HCT116 (cell line): ENCODE measurements around the gene EIF3A. TPM values are rescaled to one million over a fixed set of nuclear protein-coding genes. Genes with fewer than 3 reads are reported as not detected.

Source experiments
- ATAC-seq: fragments of 200-7000 bp; cut with Tn5 transposase; 2 replicates; pipeline ENCODE4 v1.9.1; 2020; ENCODE audit warnings: mild to moderate bottlenecking, moderate library complexity
- BruUV-seq: library from RNA; stranded (reverse); fragments of 400-500 nt; replicated peaks from 2 replicates; lab custom pipeline; 2021; lab: Mats Ljungman, UMichigan
- CTCF ChIA-PET: fragments of 300-600 bp; sonication (Branson Sonifier 250); formaldehyde crosslinking; loops from one replicate; lab custom pipeline; 2021; ENCODE audit warnings: antibody characterized with exemption; lab: Charles Lee
- POLR2A ChIA-PET: fragments of 300-600, 350-600 bp; sonication (Branson Sonifier 250); formaldehyde crosslinking; loops from one replicate; lab custom pipeline; 2021; ENCODE audit warnings: antibody characterized with exemption; lab: Charles Lee
- RAD21 ChIA-PET, 2 experiments: fragments of 300-600 bp; sonication (Branson Sonifier 250); formaldehyde crosslinking; loops; one replicate each; lab custom pipeline; 2023; ENCODE audit warnings: low total read pairs in 2 of 2; ENCODE audit not compliant: uncharacterized antibody in 2 of 2, unreplicated experiment in 2 of 2, low non-redundant PET in 1 of 2; lab: Charles Lee
- DNase-seq: peaks from one replicate; pipeline ENCODE4 v3.0.0-alpha.2; 2010; ENCODE audit warnings: low read depth, low spot score
- H2AFZ ChIP-seq: fragments of 200-600 bp; shearing (Covaris generic), sonication (generic); 2 replicates; pipeline ENCODE4 v1.6.1; 2017; ENCODE audit warnings: low read depth, mixed run types, mixed read lengths, antibody characterized with exemption, low read length; ENCODE audit not compliant: poor library complexity, severe bottlenecking
- H3K27ac ChIP-seq: 2 replicates; pipeline ENCODE4 v1.5.1; 2012; ENCODE audit warnings: low read depth, low read length
- H3K27me3 ChIP-seq: fragments of 200-600 bp; sonication (generic); 2 replicates; pipeline ENCODE4 v1.6.1; 2016; ENCODE audit warnings: mixed run types, low read length, mixed read lengths; ENCODE audit not compliant: insufficient read depth
- H3K36me3 ChIP-seq, 2 experiments: fragments of 200-500 bp in 1 of 2; fragments of 200-600 bp in 1 of 2; sonication (Bioruptor generic) in 1 of 2; sonication (generic) in 1 of 2; 2 replicates each; pipeline versions ENCODE4 v1.5.1 to v1.6.1; 2014 to 2016; ENCODE audit warnings: low read length in 2 of 2, inconsistent platforms in 1 of 2, mixed read lengths in 1 of 2, mixed run types in 1 of 2; ENCODE audit not compliant: insufficient read depth in 2 of 2, control insufficient read depth in 1 of 2
- H3K4me1 ChIP-seq, 2 experiments: fragments of 200-600 bp in 1 of 2; sonication (generic) in 1 of 2; 2 replicates each; pipeline versions ENCODE4 v1.5.1 to v1.6.1; 2012 to 2017; ENCODE audit warnings: low read length in 2 of 2, inconsistent platforms in 1 of 2, mild to moderate bottlenecking in 1 of 2, mixed read lengths in 1 of 2, mixed run types in 1 of 2, moderate library complexity in 1 of 2; ENCODE audit not compliant: insufficient read depth in 2 of 2, control insufficient read depth in 1 of 2
- H3K4me2 ChIP-seq: fragments of 200-600 bp; sonication (generic); 2 replicates; pipeline ENCODE4 v1.6.1; 2017; ENCODE audit warnings: mixed run types, low read length, mixed read lengths
- H3K4me3 ChIP-seq, 2 experiments: fragments of 200-600 bp in 1 of 2; sonication (generic) in 1 of 2; replicated peaks in 1 of 2; 2 replicates each; pipeline ENCODE4 v1.5.1; 2011 to 2016; ENCODE audit warnings: low read length in 2 of 2, control low read depth in 1 of 2, low read depth in 1 of 2, mild to moderate bottlenecking in 1 of 2, mixed read lengths in 1 of 2, mixed run types in 1 of 2
- H3K79me2 ChIP-seq: fragments of 200-600 bp; sonication (generic); 2 replicates; pipeline ENCODE4 v1.6.1; 2017; ENCODE audit warnings: mild to moderate bottlenecking, mixed run types, low read length, moderate library complexity, mixed read lengths; ENCODE audit not compliant: insufficient read depth
- H3K9ac ChIP-seq: fragments of 200-600 bp; sonication (generic); 2 replicates; pipeline ENCODE4 v1.6.1; 2016; ENCODE audit warnings: low read length, mixed read lengths
- H3K9me2 ChIP-seq: fragments of 200-600 bp; sonication (generic), shearing (Covaris generic); 2 replicates; pipeline ENCODE4 v1.6.1; 2017; ENCODE audit warnings: mixed run types, mild to moderate bottlenecking, moderate library complexity; ENCODE audit not compliant: insufficient read depth
- H3K9me3 ChIP-seq, 2 experiments: fragments of 200-500 bp in 1 of 2; fragments of 200-600 bp in 1 of 2; sonication (Bioruptor generic) in 1 of 2; sonication (generic) in 1 of 2; 2 replicates each; pipeline ENCODE4 v1.6.1; 2014 to 2017; ENCODE audit warnings: low read length in 2 of 2, mixed read lengths in 2 of 2, inconsistent platforms in 1 of 2, low read depth in 1 of 2, mild to moderate bottlenecking in 1 of 2, mixed run types in 1 of 2, moderate library complexity in 1 of 2; ENCODE audit not compliant: control insufficient read depth in 1 of 2, insufficient read depth in 1 of 2
- H4K20me1 ChIP-seq: fragments of 200-600 bp; sonication (generic), shearing (Covaris generic); 2 replicates; pipeline ENCODE4 v1.6.1; 2017; ENCODE audit warnings: mixed run types, mild to moderate bottlenecking, moderate library complexity; ENCODE audit not compliant: insufficient read depth
- EGR1 ChIP-seq: IDR thresholded peaks from 2 replicates; pipeline ENCODE4 v1.6.1; 2012; ENCODE audit warnings: low read depth
- JUND ChIP-seq: IDR thresholded peaks from 2 replicates; pipeline ENCODE4 v1.6.1; 2012
- POLR2AphosphoS5 ChIP-seq: IDR thresholded peaks from 2 replicates; pipeline ENCODE4 v1.6.1; 2011; ENCODE audit warnings: mild to moderate bottlenecking, low read depth, low read length, moderate library complexity
- TCF7L2 ChIP-seq: IDR thresholded peaks from 2 replicates; pipeline ENCODE4 v1.7.0; 2011; ENCODE audit warnings: borderline replicate concordance, inconsistent platforms; ENCODE audit not compliant: insufficient read depth, insufficient read length; ENCODE audit errors: extremely low read depth
- YY1 ChIP-seq: IDR thresholded peaks from 2 replicates; pipeline ENCODE4 v1.6.1; 2011; ENCODE audit warnings: low read length, low read depth, moderate library complexity, mild to moderate bottlenecking; ENCODE audit not compliant: insufficient replicate concordance; ENCODE audit errors: extremely low read depth
- ZBTB33 ChIP-seq: IDR thresholded peaks from 2 replicates; pipeline ENCODE4 v1.6.1; 2011; ENCODE audit warnings: mild to moderate bottlenecking, low read length, moderate library complexity; ENCODE audit not compliant: insufficient replicate concordance; ENCODE audit errors: extremely low read depth
- intact Hi-C: fragments of 100-400 bp; cut with micrococcal nuclease; formaldehyde crosslinking; loops from 2 replicates; pipeline ENCODE4 v1.10.0; 2022
- total RNA-seq: library from RNA; stranded (reverse); gene quantifications from one replicate; pipeline ENCODE4 v1.2.1, GENCODE V29; 2021; ENCODE audit not compliant: unreplicated experiment

The EIF3A gene
- total RNA-seq, 1 experiment from 2014 or later = 271 TPM

- peak; percentile 75 for TF ChIP-seq POLR2AphosphoS5
- peak; percentile 87 for TF ChIP-seq YY1
- no peak for TF ChIP-seq JUND
- TF ChIP-seq ZBTB33 = peak; percentile 63
- peak; percentile 94 for TF ChIP-seq EGR1
- TF ChIP-seq TCF7L2 = no peak
- RAD21 ChIA-PET = no interaction called here
- CTCF ChIA-PET = no interaction called here
- peak overlapping the region; percentile 96 for H3K27ac ChIP-seq
- H3K9ac ChIP-seq = peak overlapping the region; percentile 100
- no peaks in the 10 kb centered on the region for H3K9me3 ChIP-seq
- peak overlapping the region; percentile 83 to 98 for H3K4me3 ChIP-seq
- intact Hi-C loops = loop anchor here (1.0 kb wide), 1 partner anchor 24 kb away; the partner anchor contains the start of gene DENND10
- ATAC-seq (peak; percentile 72), DNase-seq (peak; percentile 43)
- H3K36me3 ChIP-seq = peaks cover 5 to 31% of the 10 kb centered on the region in 2 experiments; a peak in 3 of 4 replicates
- peaks cover 67% of the 10 kb centered on the region for H3K79me2 ChIP-seq
- TSS peak; percentile 61 for BruUV-seq
- H2AFZ ChIP-seq = no peak overlapping the region
- H3K9me2 ChIP-seq = no peaks in the 10 kb centered on the region
- no peaks in the 10 kb centered on the region for H3K27me3 ChIP-seq
- POLR2A ChIA-PET = no interaction called here
- H3K4me1 ChIP-seq = peaks cover 22 to 40% of the 10 kb centered on the region in 2 experiments
- H4K20me1 ChIP-seq = peaks cover 42% of the 10 kb centered on the region; the same call in 1 of the 2 replicates
- peak overlapping the region; percentile 87 for H3K4me2 ChIP-seq
These were observed 757 bp downstream of the EIF3A start for GRCh38 chr10:119079599-119080520.
